HEK293 (cell line): Measurements from ENCODE around the gene CDK11A.
"Not testable (repeated sequence)": the region's sequence is repeated elsewhere in the genome, so short reads cannot be mapped to it uniquely, and the experiment has no call there.

Experiments used
- ATF2 ChIP-seq: fragments of 450-650 bp; formaldehyde crosslinking; IDR thresholded peaks from 2 replicates; pipeline ENCODE4 v1.5.1; 2016; ENCODE audit warnings: missing biosample characterization, missing genetic modification characterization, low read depth
- BCL11B ChIP-seq: fragments of 450-650 bp; formaldehyde crosslinking; IDR thresholded peaks from 2 replicates; pipeline ENCODE4 v1.5.1; 2016; ENCODE audit warnings: low read depth, missing biosample characterization, missing genetic modification characterization
- KLF1 ChIP-seq: fragments of 450-650 bp; formaldehyde crosslinking; IDR thresholded peaks from 2 replicates; pipeline ENCODE4 v1.5.1; 2016; ENCODE audit warnings: missing biosample characterization, missing genetic modification characterization
- KLF10 ChIP-seq: fragments of 450-650 bp; IDR thresholded peaks from 2 replicates; pipeline ENCODE4 v1.5.1; 2018; ENCODE audit warnings: missing biosample characterization, mild to moderate bottlenecking, missing genetic modification characterization
- ZBTB17 ChIP-seq: fragments of 450-650 bp; formaldehyde crosslinking; IDR thresholded peaks from 2 replicates; pipeline ENCODE4 v1.5.1; 2016; ENCODE audit warnings: missing biosample characterization, missing genetic modification characterization
- ZBTB20 ChIP-seq: fragments of 450-650 bp; formaldehyde crosslinking; IDR thresholded peaks from 2 replicates; pipeline ENCODE4 v1.5.1; 2016; ENCODE audit warnings: missing biosample characterization, missing genetic modification characterization
- ZBTB7A ChIP-seq: fragments of 450-650 bp; formaldehyde crosslinking; IDR thresholded peaks from 2 replicates; pipeline ENCODE4 v1.5.1; 2016; ENCODE audit warnings: low read depth, missing biosample characterization, missing genetic modification characterization
- ZFP37 ChIP-seq: fragments of 450-650 bp; formaldehyde crosslinking; IDR thresholded peaks from 2 replicates; pipeline ENCODE4 v1.5.1; 2016; ENCODE audit warnings: missing biosample characterization, missing genetic modification characterization
- ZNF2 ChIP-seq: fragments of 450-650 bp; formaldehyde crosslinking; IDR thresholded peaks from 2 replicates; pipeline ENCODE4 v1.5.1; 2016; ENCODE audit warnings: missing biosample characterization, missing genetic modification characterization
- ZNF416 ChIP-seq: fragments of 450-650 bp; formaldehyde crosslinking; IDR thresholded peaks from 2 replicates; pipeline ENCODE4 v1.5.1; 2016; ENCODE audit warnings: missing biosample characterization, missing genetic modification characterization
- ZNF670 ChIP-seq: fragments of 450-650 bp; formaldehyde crosslinking; IDR thresholded peaks from 2 replicates; pipeline ENCODE4 v1.5.1; 2016; ENCODE audit warnings: missing biosample characterization, missing genetic modification characterization, low read depth
- ZNF776 ChIP-seq: fragments of 450-650 bp; formaldehyde crosslinking; IDR thresholded peaks from 2 replicates; pipeline ENCODE4 v1.5.0; 2017; ENCODE audit warnings: missing biosample characterization, missing genetic modification characterization, borderline replicate concordance
- TF ChIP-seq, protein P1 (sequence below): fragments of 450-650 bp; formaldehyde crosslinking; IDR thresholded peaks from 2 replicates; pipeline ENCODE4 v1.5.1; 2016; ENCODE audit warnings: missing biosample characterization, missing genetic modification characterization
- TF ChIP-seq, protein P2 (sequence below): fragments of 450-650 bp; formaldehyde crosslinking; IDR thresholded peaks from 2 replicates; pipeline ENCODE4 v1.5.1; 2016; ENCODE audit warnings: missing biosample characterization, missing genetic modification characterization, low read depth

GRCh38 chr1:1676087-1676486 is 48.1 kb downstream of the CDK11A start:
- TF ChIP-seq ATF2 (tag by site-specific recombination); KLF10 (tag by site-specific recombination); ZBTB7A (tag by site-specific recombination); ZFP37; KLF1 (tag by site-specific recombination); ZNF776 (tag by site-specific recombination); ZNF670 (tag by site-specific recombination); BCL11B; ZBTB17; ZNF2; ZNF416 (tag by site-specific recombination); ZBTB20: not testable (repeated sequence)
- TF ChIP-seq, protein P1, sequence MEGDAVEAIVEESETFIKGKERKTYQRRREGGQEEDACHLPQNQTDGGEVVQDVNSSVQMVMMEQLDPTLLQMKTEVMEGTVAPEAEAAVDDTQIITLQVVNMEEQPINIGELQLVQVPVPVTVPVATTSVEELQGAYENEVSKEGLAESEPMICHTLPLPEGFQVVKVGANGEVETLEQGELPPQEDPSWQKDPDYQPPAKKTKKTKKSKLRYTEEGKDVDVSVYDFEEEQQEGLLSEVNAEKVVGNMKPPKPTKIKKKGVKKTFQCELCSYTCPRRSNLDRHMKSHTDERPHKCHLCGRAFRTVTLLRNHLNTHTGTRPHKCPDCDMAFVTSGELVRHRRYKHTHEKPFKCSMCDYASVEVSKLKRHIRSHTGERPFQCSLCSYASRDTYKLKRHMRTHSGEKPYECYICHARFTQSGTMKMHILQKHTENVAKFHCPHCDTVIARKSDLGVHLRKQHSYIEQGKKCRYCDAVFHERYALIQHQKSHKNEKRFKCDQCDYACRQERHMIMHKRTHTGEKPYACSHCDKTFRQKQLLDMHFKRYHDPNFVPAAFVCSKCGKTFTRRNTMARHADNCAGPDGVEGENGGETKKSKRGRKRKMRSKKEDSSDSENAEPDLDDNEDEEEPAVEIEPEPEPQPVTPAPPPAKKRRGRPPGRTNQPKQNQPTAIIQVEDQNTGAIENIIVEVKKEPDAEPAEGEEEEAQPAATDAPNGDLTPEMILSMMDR (tag by site-specific recombination), result not testable (repeated sequence)
- TF ChIP-seq, protein P2, sequence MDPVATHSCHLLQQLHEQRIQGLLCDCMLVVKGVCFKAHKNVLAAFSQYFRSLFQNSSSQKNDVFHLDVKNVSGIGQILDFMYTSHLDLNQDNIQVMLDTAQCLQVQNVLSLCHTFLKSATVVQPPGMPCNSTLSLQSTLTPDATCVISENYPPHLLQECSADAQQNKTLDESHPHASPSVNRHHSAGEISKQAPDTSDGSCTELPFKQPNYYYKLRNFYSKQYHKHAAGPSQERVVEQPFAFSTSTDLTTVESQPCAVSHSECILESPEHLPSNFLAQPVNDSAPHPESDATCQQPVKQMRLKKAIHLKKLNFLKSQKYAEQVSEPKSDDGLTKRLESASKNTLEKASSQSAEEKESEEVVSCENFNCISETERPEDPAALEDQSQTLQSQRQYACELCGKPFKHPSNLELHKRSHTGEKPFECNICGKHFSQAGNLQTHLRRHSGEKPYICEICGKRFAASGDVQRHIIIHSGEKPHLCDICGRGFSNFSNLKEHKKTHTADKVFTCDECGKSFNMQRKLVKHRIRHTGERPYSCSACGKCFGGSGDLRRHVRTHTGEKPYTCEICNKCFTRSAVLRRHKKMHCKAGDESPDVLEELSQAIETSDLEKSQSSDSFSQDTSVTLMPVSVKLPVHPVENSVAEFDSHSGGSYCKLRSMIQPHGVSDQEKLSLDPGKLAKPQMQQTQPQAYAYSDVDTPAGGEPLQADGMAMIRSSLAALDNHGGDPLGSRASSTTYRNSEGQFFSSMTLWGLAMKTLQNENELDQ (tag by site-specific recombination), result not testable (repeated sequence)
